GM18520 (cell line): ENCODE results near the gene CHRNB4.

Experiments
- ATAC-seq: cut with Tn5 transposase; IDR thresholded peaks from one replicate; pipeline ENCODE4 v1.9.1; 2021; ENCODE audit not compliant: unreplicated experiment

Gene CHRNB4

GRCh38 chr15:78668987-78669386 is 28.0 kb upstream of the CHRNB4 start:
- no peak for ATAC-seq

GRCh38 chr15:78667578-78668236 is 26.7 kb upstream of the CHRNB4 start:
- no peak for ATAC-seq

- no peak for ATAC-seq
Measured at GRCh38 chr15:78666010-78666409, 25.0 kb upstream of the CHRNB4 start.

GRCh38 chr15:78663703-78664102 is 22.7 kb upstream of the CHRNB4 start:
- no peak for ATAC-seq

GRCh38 chr15:78662028-78662427 is 21.0 kb upstream of the CHRNB4 start:
- ATAC-seq, result no peak

GRCh38 chr15:78661001-78661400 is 20.0 kb upstream of the CHRNB4 start:
- ATAC-seq, result no peak

GRCh38 chr15:78660584-78660983 is 19.6 kb upstream of the CHRNB4 start:
- ATAC-seq, result no peak

- no peak for ATAC-seq
Measured at GRCh38 chr15:78658823-78659222, 17.8 kb upstream of the CHRNB4 start.

GRCh38 chr15:78654272-78654671 is 13.3 kb upstream of the CHRNB4 start:
- ATAC-seq, result no peak

- no peak for ATAC-seq
Measured at GRCh38 chr15:78651930-78652615, 11.1 kb upstream of the CHRNB4 start.

GRCh38 chr15:78651007-78651406 is 10.0 kb upstream of the CHRNB4 start:
- ATAC-seq, result no peak

- ATAC-seq, result no peak
Measured at GRCh38 chr15:78650022-78650421, 9.0 kb upstream of the CHRNB4 start.

GRCh38 chr15:78645009-78645408 is 4.0 kb upstream of the CHRNB4 start:
- no peak for ATAC-seq

- ATAC-seq, result no peak
Measured at GRCh38 chr15:78642331-78642730, 1.3 kb upstream of the CHRNB4 start.

- no peak for ATAC-seq
Measured at GRCh38 chr15:78641749-78642275, 802 bp upstream of the CHRNB4 start.

- no peak for ATAC-seq
Measured at GRCh38 chr15:78640527-78641101, 396 bp downstream of the CHRNB4 start.

- ATAC-seq, result no peak
Measured at GRCh38 chr15:78638658-78639314, 2.2 kb downstream of the CHRNB4 start.

GRCh38 chr15:78637776-78638435 is 3.1 kb downstream of the CHRNB4 start:
- no peak for ATAC-seq

GRCh38 chr15:78636378-78636859 is 4.6 kb downstream of the CHRNB4 start:
- no peak for ATAC-seq

GRCh38 chr15:78635346-78635745 is 5.7 kb downstream of the CHRNB4 start:
- ATAC-seq, result no peak
